ENCODE data around the gene PALD1.

DNA sequence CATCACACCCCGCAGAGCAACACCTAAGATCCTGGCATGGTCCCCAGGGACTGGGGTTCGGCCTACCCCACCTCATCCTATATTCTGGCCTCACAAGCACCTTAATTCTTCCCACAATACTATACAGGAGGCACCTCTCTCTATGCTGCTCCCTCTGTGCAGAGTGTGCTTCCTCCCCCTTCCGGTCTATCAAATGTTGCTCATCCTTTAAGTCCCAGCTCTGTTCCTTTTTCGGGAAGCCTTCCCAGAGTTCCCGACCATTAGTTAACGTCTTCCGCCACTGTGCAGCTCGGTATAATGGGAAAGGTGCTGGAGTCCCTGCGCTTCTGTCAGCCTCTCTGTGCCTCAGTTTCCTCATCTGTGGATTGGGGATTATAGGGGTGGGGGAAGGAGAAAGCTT lies 21.8 kb downstream of the PALD1 start:
- TF ChIP-seq POLR2A (IDR thresholded peaks at IDR 0.05; ENCODE audit: low read depth, low read length) (no peak), TAF1 (IDR thresholded peaks at IDR 0.05; ENCODE audit: borderline replicate concordance, low read depth, low read length) (no peak), POLR2AphosphoS5 (IDR thresholded peaks at IDR 0.05; ENCODE audit: low read depth, low read length) (no peak)

Measured in GM12892 (cell line).